Measurements from ENCODE around the gene SLC43A1.

The SLC43A1 gene

DNA sequence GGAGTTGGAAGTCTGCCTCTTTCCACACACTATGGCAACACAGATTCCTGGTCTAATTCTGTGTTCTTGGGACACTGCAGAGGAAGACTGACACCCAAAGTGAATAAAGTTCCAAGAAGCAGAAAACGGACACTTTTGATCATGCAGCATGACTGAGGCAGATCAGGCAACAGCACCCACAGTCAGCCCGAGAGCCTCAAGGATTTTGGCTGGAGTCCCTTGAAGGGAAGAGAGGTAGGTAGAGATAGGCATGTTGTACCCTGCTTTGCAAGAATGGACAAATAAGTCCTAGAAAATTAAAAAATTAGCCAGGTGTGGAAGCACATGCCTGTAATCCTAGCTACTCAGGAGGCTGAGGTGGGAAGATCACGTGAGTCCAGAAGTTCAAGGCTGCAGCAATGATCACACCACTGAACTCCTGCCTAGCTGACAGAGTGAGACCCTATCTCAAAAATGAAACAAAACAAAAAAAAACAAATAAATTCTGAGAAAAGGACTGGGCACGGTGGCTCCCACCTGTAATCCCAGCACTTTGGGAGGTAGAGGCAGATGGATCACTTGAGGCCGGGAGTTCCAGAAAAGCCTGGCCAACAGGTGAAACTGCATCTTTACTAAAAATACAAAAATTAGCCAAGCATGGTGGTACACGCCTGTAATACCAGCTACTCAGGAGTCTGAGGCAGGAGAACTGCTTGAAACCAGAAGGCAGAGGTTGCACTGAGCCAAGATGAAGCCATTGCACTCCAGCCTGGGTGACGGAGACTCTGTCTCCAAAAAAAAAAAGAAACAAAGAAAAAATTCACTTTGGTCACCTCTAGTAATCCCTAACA, 6.9 kb downstream of the SLC43A1 start:
- Histone ChIP-seq H3K4me1 (ENCODE audit: control insufficient read depth in 1 of 2, insufficient read depth in 1 of 2, low read depth in 1 of 2, low read length in 1 of 2) (no peaks in the 10 kb centered on the region), H3K4me3 (ENCODE audit: low read depth in 1 of 2, low read length in 1 of 2) (no peak overlapping the region), H3K36me3 (no peaks in the 10 kb centered on the region), H3K27ac (no peak overlapping the region), H3K9me3 (no peaks in the 10 kb centered on the region), H3K27me3 (no peaks in the 10 kb centered on the region)
- TF ChIP-seq, protein P1, sequence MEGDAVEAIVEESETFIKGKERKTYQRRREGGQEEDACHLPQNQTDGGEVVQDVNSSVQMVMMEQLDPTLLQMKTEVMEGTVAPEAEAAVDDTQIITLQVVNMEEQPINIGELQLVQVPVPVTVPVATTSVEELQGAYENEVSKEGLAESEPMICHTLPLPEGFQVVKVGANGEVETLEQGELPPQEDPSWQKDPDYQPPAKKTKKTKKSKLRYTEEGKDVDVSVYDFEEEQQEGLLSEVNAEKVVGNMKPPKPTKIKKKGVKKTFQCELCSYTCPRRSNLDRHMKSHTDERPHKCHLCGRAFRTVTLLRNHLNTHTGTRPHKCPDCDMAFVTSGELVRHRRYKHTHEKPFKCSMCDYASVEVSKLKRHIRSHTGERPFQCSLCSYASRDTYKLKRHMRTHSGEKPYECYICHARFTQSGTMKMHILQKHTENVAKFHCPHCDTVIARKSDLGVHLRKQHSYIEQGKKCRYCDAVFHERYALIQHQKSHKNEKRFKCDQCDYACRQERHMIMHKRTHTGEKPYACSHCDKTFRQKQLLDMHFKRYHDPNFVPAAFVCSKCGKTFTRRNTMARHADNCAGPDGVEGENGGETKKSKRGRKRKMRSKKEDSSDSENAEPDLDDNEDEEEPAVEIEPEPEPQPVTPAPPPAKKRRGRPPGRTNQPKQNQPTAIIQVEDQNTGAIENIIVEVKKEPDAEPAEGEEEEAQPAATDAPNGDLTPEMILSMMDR (IDR thresholded peaks at IDR 0.05), result no peak

DNA sequence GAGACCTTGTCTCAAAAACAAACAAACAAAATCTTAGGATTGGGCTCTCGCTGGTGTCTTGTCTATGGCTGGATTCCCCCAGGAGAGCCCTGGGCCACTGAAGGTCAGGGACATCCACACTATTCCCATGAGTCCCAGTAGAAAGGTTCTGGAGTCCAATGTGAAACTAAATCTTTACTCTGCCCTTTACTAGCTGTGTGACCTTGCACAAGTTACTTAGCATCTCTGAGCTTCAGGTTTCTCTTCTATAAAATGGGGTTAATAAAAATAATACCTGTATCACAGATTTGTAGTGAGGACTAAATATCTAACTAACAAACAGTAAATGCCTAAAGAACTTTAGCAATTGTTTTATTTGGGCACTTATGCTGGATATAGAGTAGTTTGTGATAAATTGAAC, 9.0 kb downstream of the SLC43A1 start:
- TF ChIP-seq, protein P1 (IDR thresholded peaks at IDR 0.05), result no peak
- Histone ChIP-seq H3K4me1 (ENCODE audit: control insufficient read depth in 1 of 2, insufficient read depth in 1 of 2, low read depth in 1 of 2, low read length in 1 of 2) (no peaks in the 10 kb centered on the region), H3K27ac (no peak overlapping the region), H3K36me3 (peaks cover 7% of the 10 kb centered on the region), H3K27me3 (no peaks in the 10 kb centered on the region), H3K9me3 (no peaks in the 10 kb centered on the region), H3K4me3 (ENCODE audit: low read depth in 1 of 2, low read length in 1 of 2) (no peak overlapping the region)

DNA sequence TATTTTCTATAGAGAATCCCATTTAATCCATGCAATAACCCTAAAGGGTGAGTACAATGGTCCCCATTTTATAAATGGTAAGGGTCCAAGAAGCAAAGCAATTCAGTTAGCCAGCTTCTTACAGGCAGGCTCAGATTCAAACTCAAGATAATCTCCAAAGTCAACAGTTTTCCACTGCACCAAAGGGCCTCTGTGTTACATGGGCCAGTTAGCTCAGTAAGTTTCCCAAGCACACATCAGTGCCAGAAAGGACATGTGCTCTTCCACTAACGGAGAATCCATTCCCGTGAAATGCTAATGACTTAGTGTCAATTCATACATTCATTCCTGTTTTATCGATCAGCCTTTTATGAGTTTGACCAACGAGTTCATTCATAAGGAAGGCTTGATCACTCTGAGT, 11.0 kb downstream of the SLC43A1 start:
- Histone ChIP-seq H3K4me3 (ENCODE audit: low read depth in 1 of 2, low read length in 1 of 2) (no peak overlapping the region), H3K4me1 (ENCODE audit: control insufficient read depth in 1 of 2, insufficient read depth in 1 of 2, low read depth in 1 of 2, low read length in 1 of 2) (peaks cover 3 to 5% of the 10 kb centered on the region in 2 experiments), H3K27ac (no peak overlapping the region), H3K27me3 (no peaks in the 10 kb centered on the region), H3K36me3 (peaks cover 7% of the 10 kb centered on the region), H3K9me3 (no peaks in the 10 kb centered on the region)
- TF ChIP-seq, protein P1 (IDR thresholded peaks at IDR 0.05), result no peak

DNA sequence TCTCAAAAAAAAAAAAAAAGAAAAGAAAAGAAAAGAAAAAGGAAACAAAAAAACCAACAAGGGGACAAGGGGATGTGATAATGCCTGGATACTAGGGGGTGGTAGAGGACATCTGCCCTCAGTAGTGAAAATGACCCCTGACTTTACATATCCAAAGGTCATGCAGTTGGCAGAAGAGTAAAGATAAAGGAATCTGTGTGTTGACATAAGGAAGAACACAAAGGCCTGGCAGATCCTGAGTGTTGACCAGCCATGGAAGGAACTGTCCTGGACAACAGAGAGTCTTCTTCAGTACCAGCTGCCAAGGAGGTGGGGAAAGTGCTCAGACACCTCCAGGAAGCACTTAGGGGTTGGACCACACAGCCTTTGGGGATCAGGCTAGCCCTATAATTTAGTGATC, 12.6 kb downstream of the SLC43A1 start:
- Histone ChIP-seq H3K36me3 (peaks cover 7% of the 10 kb centered on the region), H3K27ac (no peak overlapping the region), H3K9me3 (no peaks in the 10 kb centered on the region), H3K4me1 (ENCODE audit: control insufficient read depth in 1 of 2, insufficient read depth in 1 of 2, low read depth in 1 of 2, low read length in 1 of 2) (peaks cover 6 to 9% of the 10 kb centered on the region in 2 experiments), H3K27me3 (no peaks in the 10 kb centered on the region), H3K4me3 (ENCODE audit: low read depth in 1 of 2, low read length in 1 of 2) (no peak overlapping the region)
- TF ChIP-seq, protein P1 (IDR thresholded peaks at IDR 0.05), result no peak

DNA sequence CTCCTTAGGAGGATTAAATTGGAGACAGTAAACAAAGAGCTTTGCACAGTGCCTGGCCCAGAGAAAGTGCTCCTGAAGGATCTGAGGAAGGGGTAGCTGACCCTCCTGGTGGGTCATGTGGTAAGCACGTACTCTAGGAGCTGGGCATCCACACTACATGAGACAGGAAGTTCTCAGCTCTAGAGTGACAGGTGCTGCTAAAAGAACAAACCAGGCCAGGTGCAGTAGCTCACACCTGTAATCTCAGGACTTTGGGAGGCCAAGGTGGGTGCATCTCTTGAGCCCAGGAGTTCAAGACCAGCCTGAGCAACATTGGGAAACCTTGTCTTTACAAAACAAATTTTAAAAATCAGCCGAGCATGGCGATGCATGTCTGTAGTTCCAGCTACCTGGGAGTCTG, 13.1 kb downstream of the SLC43A1 start:
- Histone ChIP-seq H3K36me3 (peaks cover 7% of the 10 kb centered on the region), H3K4me1 (ENCODE audit: control insufficient read depth in 1 of 2, insufficient read depth in 1 of 2, low read depth in 1 of 2, low read length in 1 of 2) (peaks cover 6 to 9% of the 10 kb centered on the region in 2 experiments), H3K9me3 (no peaks in the 10 kb centered on the region), H3K4me3 (ENCODE audit: low read depth in 1 of 2, low read length in 1 of 2) (no peak overlapping the region), H3K27ac (no peak overlapping the region), H3K27me3 (no peaks in the 10 kb centered on the region)
- TF ChIP-seq, protein P1 (IDR thresholded peaks at IDR 0.05), result no peak
